ENCODE results near the gene OPN4. TPM values are rescaled to one million over a fixed set of nuclear protein-coding genes. Genes with fewer than 3 reads are reported as not detected.
"Not testable (repeated sequence)": the region's sequence is repeated elsewhere in the genome, so short reads cannot be mapped to it uniquely, and the experiment has no call there.

The OPN4 gene
- total and polyA plus RNA-seq, 8 donors = not detected

GRCh38 chr10:86636311-86636710, 18.0 kb upstream of the OPN4 start:
- 69 to 89% (median 82%) methylated on average over 2 of the region's 2 CpGs for WGBS, 5 donors
- TF ChIP-seq EP300 (IDR thresholded peaks at IDR 0.05) = no peak
- no peak for TF ChIP-seq POLR2A (IDR thresholded peaks at IDR 0.05)
- TF ChIP-seq, protein P1, sequence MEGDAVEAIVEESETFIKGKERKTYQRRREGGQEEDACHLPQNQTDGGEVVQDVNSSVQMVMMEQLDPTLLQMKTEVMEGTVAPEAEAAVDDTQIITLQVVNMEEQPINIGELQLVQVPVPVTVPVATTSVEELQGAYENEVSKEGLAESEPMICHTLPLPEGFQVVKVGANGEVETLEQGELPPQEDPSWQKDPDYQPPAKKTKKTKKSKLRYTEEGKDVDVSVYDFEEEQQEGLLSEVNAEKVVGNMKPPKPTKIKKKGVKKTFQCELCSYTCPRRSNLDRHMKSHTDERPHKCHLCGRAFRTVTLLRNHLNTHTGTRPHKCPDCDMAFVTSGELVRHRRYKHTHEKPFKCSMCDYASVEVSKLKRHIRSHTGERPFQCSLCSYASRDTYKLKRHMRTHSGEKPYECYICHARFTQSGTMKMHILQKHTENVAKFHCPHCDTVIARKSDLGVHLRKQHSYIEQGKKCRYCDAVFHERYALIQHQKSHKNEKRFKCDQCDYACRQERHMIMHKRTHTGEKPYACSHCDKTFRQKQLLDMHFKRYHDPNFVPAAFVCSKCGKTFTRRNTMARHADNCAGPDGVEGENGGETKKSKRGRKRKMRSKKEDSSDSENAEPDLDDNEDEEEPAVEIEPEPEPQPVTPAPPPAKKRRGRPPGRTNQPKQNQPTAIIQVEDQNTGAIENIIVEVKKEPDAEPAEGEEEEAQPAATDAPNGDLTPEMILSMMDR (IDR thresholded peaks at IDR 0.05) = no peak
- no peak for TF ChIP-seq POLR2AphosphoS5 (IDR thresholded peaks at IDR 0.05)
- no peak overlapping the region for H3K4me3 ChIP-seq
- H3K4me1 ChIP-seq = peaks cover 8 to 23% (median 13%) of the 10 kb centered on the region in 4 donors
- H3K27ac ChIP-seq = no peak overlapping the region
- H3K9me3 ChIP-seq = no peaks in the 10 kb centered on the region
- no peaks in the 10 kb centered on the region for H3K36me3 ChIP-seq
- intact Hi-C loops (cut with DNase I; ENCODE audit: low total_unique reads) = no loop called here
- H3K27me3 ChIP-seq = peaks cover 0 to 23% (median 13%) of the 10 kb centered on the region in 3 donors
- no peak for DNase-seq

DNA sequence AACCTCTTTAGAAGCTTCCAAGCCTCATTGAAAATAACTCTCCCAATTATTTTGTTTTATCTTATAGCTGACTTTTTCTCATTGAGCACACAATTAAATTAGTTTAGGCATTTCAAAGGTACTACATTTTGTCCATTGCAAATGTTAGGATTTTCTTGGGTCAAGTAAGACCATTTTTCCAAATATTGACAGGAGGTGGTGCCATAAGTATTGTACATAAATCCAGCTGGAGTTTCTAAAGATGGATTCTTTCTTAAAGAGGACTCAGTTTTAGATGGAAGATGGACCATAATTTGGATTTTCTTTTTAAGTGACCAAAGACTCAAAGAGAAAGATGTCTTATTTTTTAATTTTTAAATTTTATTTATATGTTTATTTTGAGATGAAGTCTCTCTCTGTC, 12.3 kb upstream of the OPN4 start:
- Histone ChIP-seq H3K36me3 (no peaks in the 10 kb centered on the region), H3K4me1 (peaks cover 0 to 18% (median 12%) of the 10 kb centered on the region in 4 donors), H3K4me3 (no peak overlapping the region), H3K27ac (no peak overlapping the region), H3K27me3 (no peaks in the 10 kb centered on the region), H3K9me3 (no peaks in the 10 kb centered on the region)
- TF ChIP-seq EP300 (IDR thresholded peaks at IDR 0.05) (no peak), POLR2A (IDR thresholded peaks at IDR 0.05) (no peak), POLR2AphosphoS5 (IDR thresholded peaks at IDR 0.05) (no peak)
- TF ChIP-seq, protein P1 (IDR thresholded peaks at IDR 0.05) = no peak
- no peak for DNase-seq
- intact Hi-C loops (cut with DNase I; ENCODE audit: low total_unique reads) = no loop called here

DNA sequence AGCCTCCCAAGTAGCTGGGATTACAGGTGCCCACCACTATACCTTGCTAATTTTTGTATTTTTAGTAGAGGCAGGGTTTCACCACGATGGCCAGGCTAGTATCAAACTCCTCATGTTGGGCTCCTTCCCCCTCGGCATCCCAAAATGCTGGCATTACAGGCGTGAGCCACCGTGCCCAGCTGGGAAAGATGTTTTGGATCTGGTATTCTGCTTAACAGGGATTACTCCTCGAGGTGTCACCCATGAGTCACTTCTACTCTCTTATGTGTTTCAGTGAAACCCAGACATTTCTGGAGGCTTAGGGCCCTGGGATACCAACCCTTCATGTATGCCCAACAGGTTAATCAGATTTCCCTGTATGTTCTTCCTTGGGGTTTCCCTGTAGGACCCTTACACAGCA, 11.8 kb upstream of the OPN4 start:
- Histone ChIP-seq H3K36me3 (no peaks in the 10 kb centered on the region), H3K4me3 (no peak overlapping the region), H3K9me3 (no peaks in the 10 kb centered on the region), H3K27me3 (no peaks in the 10 kb centered on the region), H3K27ac (no peak overlapping the region), H3K4me1 (peaks cover 0 to 18% (median 10%) of the 10 kb centered on the region in 4 donors)
- 68 to 81% (median 76%) methylated on average over 5 of the region's 5 CpGs for WGBS, 5 donors
- DNase-seq = no peak
- TF ChIP-seq POLR2AphosphoS5 (IDR thresholded peaks at IDR 0.05) (no peak), POLR2A (IDR thresholded peaks at IDR 0.05) (no peak), EP300 (IDR thresholded peaks at IDR 0.05) (no peak)
- TF ChIP-seq, protein P1 (IDR thresholded peaks at IDR 0.05) = no peak
- intact Hi-C loops (cut with DNase I; ENCODE audit: low total_unique reads) = no loop called here

GRCh38 chr10:86644152-86644793, 10.1 kb upstream of the OPN4 start:
- no peak for DNase-seq
- Histone ChIP-seq H3K4me3 (no peak overlapping the region), H3K9me3 (no peaks in the 10 kb centered on the region), H3K4me1 (peaks cover 3 to 26% (median 18%) of the 10 kb centered on the region in 4 donors), H3K36me3 (no peaks in the 10 kb centered on the region), H3K27me3 (no peaks in the 10 kb centered on the region), H3K27ac (no peak overlapping the region)
- no peak for TF ChIP-seq POLR2A (IDR thresholded peaks at IDR 0.05)
- peak in 1 of 3 donors; percentile 16 for TF ChIP-seq POLR2AphosphoS5 (IDR thresholded peaks at IDR 0.05)
- 65 to 92% (median 79%) methylated on average over 5 of the region's 5 CpGs for WGBS, 5 donors
- intact Hi-C loops (cut with DNase I; ENCODE audit: low total_unique reads) = no loop called here

DNA sequence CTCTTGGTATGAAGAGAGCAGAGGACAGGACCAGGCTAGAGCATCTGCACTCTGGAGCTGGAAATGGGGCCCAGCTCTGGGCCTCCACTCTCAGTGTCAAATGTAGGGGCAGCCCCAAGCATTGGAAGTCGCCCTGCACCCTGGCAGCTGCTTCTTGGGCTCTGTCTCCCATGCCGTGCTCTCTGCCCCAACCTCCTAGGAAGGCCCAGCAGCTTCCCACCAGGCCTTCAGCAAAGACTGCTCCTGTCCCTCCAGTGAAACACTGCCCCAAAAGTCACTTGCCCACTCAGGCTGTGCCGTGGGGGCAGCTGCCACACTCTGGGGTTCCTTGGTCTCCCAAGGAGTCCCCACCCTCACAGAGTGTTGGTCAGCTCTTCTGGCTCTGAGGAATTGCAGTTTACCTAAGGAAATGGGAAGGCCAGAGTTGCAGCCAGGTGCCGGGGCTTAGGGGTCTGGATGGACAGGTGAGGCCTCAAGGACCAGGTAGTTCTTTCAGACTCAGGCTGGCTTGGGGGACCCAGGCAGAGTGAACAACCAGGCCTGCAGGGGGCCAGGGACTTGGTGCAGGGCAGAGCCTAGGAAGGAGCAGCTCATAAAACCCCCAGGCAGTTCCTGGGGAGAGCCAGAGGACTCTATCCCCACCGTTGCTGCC, 9.4 kb upstream of the OPN4 start:
- Histone ChIP-seq H3K36me3 (no peaks in the 10 kb centered on the region), H3K27ac (no peak overlapping the region), H3K27me3 (no peaks in the 10 kb centered on the region), H3K4me1 (peaks cover 5 to 32% (median 24%) of the 10 kb centered on the region in 4 donors), H3K4me3 (no peak overlapping the region), H3K9me3 (no peaks in the 10 kb centered on the region)
- TF ChIP-seq POLR2A (IDR thresholded peaks at IDR 0.05) = no peak
- TF ChIP-seq POLR2AphosphoS5 (IDR thresholded peaks at IDR 0.05) = no peak
- TF ChIP-seq EP300 (IDR thresholded peaks at IDR 0.05) = no peak
- intact Hi-C loops (cut with DNase I; ENCODE audit: low total_unique reads) = no loop called here
- peak in 1 of 2 donors; percentile 11 for DNase-seq
- WGBS, 5 donors = 85 to 97% (median 92%) methylated on average over 5 of the region's 5 CpGs

GRCh38 chr10:86645621-86646165, 8.7 kb upstream of the OPN4 start:
- H3K9me3 ChIP-seq; H3K27ac ChIP-seq; H3K27me3 ChIP-seq; DNase-seq; intact Hi-C loops (cut with DNase I; ENCODE audit: low total_unique reads); H3K4me3 ChIP-seq; H3K36me3 ChIP-seq: not testable (repeated sequence)
- peaks cover 5 to 34% (median 26%) of the 10 kb centered on the region in 4 donors for H3K4me1 ChIP-seq
- 94 to 98% (median 96%) methylated on average over 5 of the region's 5 CpGs for WGBS, 5 donors
